Measurements from ENCODE around the gene OR4C3.
"Not testable (repeated sequence)": the region's sequence is repeated elsewhere in the genome, so short reads cannot be mapped to it uniquely, and the experiment has no call there.

Gene OR4C3
- total RNA-seq = 0 reads per million in 2 donors

DNA sequence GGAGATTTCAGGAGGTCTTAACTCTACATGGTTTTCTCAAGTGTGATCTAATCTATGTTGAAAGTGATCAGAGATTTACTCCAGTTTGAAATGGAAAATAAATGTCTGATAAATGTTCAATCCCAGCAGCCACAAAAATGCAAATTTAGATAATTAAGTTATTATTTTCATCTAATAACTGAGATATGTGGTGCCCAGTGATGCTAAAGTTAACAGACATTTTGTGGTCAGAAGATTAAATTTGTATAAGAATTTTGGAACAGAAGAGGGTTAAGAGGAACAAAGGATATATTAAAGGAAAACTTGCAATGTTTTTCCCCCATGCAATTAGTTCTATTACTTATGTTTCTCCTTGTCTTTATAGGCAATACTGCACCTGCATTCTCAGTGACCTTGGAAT, at the start of gene OR4C3:
Gene OR4C3, plus strand, starts transcription at position 301 of the 400 bp plus-strand sequence. CDS start 102 bp downstream, outside the sequence.
- not testable (repeated sequence) for DNase-seq

DNA sequence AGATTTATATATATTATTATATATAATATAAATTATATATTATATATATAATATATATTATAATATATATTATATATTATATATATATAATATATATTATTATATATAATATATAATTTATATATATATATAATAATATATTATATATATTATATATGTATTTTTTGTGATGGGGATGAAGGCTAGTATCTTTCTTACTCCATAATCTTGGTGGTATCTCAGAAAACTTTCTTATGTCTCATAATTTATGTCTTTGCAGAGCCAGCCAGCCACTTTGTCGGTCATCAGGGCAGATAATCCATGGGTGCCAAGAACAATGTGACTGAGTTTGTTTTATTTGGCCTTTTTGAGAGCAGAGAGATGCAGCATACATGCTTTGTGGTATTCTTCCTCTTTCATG, 18.8 kb upstream of the OR4C3 start, which contains the start of gene OR4S1:
Gene OR4S1, plus strand, starts transcription at position 301 of the 400 bp plus-strand sequence. Its CDS starts 0 bp downstream, at position 301.
- no peak for DNase-seq

DNA sequence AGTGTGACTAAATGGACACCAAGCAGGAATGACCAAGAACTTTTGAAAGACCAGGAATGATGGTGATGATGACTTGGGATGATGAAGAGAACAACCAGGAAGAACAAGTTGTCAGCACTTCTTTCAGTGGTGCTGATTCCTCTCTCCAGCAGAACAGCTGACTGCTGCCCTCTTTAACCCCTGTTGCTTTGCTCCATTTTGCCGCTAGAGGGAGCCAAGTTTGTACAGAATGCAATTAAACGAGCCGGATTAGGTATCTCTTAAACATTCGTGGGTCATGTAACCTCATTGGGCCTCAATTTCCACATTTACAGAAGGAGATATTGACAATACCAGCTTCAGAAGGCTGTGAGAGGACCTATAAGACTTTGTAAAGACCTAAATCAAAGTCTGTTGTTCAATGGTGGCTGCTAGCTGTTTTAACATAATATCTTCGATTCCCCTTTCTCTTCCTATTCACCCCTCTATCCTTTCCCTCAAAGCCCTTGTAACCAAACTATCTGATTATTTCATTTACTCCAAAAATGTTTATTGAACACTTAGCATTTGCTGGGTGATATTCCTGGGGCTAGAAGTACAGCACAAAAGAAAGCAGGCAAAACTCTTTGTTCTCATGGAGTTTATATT, 16.8 kb upstream of the OR4C3 start:
- no peak for DNase-seq

DNA sequence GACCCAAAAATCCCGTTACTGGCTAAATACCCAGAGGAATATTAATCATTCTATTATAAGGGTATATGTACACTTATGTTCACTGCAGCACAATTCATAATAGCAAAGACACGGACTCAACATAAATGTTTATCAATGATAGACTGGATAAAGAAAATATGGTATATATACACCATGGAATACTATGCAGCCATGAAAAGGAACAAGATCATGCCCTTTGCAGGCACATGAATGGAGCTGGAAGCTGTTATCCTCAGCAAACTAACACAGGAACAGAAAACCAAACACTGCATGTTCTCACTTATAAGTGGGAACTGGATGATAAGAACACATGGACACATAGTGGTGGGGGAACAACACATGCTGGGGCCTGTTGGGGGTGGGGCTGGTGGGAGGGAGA, 11.1 kb upstream of the OR4C3 start:
- DNase-seq = not testable (repeated sequence)

DNA sequence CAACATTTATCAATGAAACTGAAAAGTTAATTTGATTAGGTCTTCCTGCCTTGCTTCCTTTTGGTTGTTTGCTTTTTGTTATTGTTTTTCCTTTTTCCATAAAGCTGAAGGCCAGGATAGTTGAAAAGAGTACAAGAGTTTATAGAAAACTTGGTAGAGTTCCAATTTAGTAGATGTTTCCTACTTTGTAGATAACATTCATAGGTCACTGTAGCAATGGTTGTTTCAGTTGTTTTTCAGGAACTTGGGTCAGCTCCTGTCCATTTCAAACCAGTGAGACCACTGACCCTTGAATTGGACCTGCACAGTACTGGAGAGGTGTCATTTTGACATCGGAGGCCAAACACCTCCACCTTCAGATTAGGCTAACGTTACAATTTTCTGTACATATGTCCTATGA, 4.9 kb upstream of the OR4C3 start:
- not testable (repeated sequence) for DNase-seq

DNA sequence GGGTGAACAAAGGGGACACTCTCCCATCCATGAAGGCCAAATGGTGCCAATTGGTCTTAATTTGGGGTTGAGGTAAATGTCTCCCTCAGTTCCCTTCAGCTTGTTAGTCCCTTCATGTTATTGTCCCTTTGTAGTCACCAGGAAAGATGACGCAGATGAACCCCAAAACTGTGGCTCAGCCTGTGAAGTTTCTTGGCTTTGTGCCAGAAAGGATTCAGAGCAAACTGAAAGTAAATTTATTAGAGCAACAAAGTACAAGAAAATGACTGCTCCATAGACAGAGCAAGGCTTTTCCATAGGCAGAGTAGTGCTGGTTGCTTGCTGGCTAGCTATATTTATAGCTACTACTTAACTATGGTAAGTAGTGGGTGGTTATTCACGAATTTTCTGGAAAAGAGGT, 16.7 kb downstream of the OR4C3 start:
- DNase-seq = no peak

DNA sequence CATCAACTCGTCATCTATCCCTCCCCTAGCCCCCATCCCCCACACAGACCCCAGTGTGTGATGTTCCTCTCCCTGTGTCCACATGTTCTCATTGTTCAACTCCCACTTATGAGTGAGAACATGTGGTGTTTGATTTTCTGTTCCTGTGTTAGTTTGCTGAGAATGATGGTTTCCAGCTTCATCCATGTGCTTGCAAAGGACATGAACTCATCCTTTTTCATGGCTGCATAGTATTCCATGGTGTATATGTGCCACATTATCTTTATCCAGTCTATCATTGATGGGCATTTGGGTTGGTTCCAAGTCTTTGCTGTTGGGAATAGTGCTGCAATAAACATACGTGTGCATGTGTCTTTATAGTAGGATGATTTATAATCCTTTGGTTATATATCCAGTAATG, 17.8 kb downstream of the OR4C3 start:
- not testable (repeated sequence) for DNase-seq

DNA sequence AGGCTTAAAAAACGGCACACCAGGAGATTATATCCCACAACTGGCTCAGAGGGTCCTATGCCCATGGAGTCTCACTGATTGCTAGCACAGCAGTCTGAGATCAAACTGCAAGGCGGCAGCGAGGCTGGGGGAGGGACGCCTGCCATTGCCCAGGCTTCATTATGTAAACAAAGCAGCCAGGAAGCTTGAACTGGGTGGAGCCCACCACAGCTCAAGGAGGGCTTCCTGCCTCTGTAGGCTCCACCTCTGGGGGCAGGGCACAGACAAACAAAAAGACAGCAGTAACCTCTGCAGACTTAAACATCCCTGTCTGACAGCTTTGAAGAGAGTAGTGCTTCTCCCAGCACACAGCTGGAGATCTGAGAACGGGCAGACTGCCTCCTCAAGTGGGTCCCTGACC, 21.6 kb downstream of the OR4C3 start:
- not testable (repeated sequence) for DNase-seq

DNA sequence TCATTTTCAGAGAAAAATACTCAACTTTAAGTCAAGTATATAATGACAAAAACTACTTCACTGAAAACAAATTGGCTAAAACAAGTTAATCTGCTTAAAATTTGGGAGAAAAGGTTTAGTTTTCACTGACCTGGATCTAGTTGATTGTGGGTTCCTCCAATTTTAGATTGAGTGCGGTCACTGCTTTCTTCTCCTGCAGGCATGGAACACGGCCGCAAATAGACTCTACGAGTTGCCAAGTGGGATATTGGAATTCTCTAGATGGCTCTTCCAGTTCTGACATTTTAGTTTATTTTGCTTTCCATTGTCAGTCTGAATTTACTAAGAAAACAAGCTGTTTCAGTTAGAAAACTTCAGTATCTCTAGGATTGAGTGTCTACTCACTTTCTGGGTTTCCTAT, 29.3 kb downstream of the OR4C3 start:
- DNase-seq = no peak

DNA sequence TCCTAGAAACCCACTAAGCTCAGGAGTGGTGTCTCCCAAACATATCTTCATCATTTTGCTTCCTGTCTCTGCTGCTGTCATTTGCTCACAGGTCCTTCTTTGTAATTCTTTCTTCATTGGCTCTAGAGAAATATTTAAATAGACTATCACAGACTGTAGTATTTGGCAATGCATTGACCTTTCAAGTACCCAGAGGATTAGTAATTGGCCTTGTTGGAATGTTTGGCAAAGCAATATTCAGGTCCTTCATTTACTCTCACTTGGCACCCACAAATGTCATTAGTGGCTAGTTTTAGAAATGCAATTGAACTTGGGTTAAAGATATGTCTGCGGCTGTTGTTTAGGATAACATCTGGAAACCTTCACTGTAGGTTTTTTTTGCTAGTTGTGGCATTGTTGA, 30.0 kb downstream of the OR4C3 start:
- DNase-seq = no peak

DNA sequence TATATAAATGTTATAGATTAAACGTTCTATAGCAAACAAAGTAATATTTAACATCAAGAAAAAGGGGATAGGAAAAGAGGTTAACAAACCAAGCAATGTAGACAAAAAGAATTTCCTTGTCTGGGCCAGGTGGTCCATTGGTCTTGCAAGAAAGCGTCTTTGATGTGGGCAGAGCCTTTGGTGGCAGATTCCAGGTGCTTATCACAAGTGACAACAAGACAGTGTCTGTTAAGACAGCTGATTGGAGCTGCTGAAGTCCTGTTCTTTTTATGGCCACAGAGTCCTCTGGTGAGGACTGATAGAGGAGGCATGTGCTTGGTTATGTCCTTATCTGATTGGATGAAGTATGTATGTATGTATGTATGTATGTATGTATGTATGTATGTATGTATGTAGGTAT, 36.6 kb downstream of the OR4C3 start:
- not testable (repeated sequence) for DNase-seq

DNA sequence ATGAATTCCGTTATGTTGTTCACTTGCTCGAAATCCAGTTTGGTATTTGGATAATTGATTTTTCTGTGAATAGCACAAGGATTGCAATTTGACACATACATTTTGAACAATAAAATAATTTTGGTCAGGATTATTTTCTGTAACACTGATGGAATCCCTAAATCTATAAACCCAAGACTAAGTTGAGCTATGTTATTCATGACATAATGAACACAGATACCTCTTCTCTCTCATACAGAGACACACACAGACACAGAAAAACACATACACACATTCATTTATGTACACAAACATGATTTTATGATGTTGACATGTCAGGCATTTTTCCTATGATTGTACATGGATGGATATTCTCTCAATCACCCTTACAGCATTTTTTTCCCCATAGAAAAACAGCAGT, 41.6 kb downstream of the OR4C3 start, which contains the start of gene OR4C5:
Gene OR4C5, minus strand, starts transcription at position 101 of the 400 bp plus-strand sequence. Its CDS starts 0 bp downstream, at position 101.
- no peak for DNase-seq

Data from activated gamma-delta T cell (primary cell).